TTC549 (cell line): ENCODE measurements around the gene RNF157.

Experiments used
- FAIRE-seq: peaks from 2 replicates; lab custom pipeline; 2012; peaks lifted over from hg19 to GRCh38; lab: Jason Lieb, UNC

The RNF157 gene

DNA sequence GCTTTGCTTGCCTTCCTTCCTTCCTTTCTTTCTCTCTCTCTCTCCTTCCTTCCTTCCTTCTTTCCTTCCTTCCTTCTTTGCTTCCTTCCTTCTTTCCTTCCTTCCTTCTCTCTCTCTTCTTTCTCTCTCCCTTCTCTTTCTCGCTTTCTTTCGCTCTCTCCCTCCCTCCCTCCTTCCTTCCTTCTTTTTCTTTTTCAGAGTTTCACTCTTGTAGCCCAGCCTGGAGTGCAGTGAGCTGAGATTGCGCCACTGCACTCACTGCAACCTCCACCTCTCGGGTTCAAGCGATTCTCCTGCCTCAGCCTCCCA lies 117.1 kb downstream of the RNF157 start:
- no peak for FAIRE-seq

DNA sequence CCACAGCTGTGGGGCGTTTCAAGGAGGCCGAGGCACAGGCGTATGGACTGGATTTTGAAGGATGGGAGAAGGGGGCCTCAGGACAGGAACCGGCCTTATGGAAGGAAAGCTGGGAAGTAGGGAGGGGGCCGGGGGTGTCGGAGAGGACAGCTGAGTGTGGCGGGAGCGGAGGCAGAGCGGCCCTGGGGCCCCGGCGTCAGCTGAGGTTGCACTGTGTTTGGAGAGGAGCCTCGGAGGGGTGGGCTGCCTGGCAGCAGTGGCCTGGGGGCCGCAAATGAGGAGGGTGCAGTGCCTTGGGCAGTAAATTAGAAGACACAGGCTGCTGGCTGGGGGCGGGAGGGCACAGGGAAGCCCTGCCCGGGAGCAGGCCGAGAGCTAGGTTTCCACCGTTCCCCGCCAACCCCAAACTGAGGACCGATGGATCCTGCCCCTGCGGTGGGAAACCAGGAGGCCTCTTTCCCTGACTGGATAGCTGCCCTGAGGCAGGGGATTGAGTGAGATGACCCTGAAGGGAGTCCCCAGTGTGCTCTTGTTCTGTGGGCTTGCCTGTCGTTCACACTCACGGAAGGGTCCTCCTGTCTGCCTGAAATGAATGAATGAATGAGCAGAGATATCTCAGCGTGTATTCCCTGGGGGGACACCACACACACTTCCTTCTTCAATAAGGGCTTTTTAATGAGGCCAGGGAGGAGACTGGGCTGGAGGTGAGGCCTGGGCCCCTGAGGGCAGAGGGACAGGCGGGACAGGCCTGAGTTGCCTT lies 117.7 kb downstream of the RNF157 start:
- no peak for FAIRE-seq

DNA sequence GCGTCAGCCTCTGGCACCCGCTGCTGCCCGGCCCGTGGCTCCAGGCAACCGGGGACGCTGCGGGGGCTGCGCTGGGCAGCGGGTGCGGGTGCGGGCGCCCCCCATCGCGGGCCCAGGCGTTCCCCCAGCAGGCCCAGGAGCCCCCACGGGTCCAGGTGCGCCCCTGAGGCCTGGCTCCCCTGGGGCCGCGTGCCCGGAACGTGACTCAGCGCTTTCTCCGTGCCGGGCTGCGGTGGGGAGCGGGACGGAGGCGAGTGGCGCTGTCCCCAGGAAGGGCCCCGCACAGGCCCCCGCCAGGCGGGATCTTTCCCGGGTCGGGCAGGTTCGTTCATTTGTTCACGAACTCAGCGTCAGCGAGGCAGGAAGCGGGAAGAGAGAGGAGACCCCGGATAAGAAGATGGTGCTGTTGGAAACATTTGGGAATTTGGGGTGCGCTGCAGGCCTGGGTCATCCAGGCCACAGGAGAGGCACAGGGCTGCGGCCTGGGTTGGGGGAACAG lies 118.3 kb downstream of the RNF157 start:
- no peak for FAIRE-seq

DNA sequence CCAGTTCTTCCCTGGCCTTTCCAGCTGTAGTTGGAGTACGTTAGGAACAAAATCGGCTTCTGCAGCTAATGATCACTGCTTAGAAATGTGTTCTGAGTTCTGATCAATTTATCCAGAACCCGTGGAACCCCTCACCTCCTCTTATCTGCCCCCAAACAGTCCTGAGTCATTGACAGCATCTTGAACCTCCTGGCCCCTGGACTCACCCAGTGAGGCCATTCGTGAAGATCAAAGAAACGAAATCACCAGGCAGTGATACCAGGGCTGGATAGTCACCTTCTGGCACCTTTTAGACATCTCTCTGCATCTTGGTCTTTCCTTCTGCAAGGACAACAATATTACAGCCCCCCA lies 119.7 kb downstream of the RNF157 start:
- FAIRE-seq: no peak

DNA sequence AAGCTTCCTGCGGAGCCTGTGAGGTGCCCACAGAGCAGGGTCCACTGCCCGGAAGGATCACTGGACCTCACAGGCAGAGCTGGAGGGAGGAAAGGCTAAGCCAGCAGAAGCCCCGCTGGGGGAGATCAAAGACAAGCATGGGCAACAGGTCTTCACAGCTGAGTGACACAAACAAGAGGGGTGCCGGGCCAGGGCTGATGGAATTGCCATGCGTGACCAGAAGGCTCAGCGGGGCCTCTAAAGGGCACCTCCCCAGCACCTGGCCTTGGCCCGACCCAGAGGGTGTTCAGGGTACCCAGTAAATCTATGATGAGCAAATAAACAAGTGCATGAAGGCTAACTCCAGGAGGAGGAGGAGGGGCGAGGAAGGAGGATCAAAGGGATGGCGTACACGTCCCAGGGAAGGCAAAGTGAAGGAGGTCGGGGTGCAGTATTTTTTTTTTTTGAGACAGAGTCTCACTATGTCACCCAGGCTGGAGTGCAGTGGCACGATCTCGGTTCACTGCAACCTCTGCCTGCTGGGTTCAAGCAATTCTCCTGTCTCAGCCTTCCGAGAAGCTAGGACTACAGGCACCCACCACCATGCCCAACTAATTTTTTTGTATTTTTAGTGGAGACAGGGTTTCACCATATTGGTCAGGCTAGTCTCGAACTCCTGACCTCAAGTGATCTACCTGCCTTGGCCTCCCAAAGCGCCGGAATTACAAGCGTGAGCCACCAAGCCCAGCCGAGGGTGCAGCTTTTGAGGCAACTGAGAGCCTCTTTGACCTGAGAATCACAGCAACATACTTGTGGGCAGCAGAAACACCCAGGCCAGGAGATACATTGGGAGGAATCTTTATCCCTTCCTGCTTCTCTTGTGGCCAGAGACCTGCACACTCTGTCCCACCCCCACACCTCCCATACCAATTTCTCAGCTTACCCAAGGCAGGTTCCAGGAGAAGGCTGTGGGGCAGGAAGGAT lies 120.6 kb downstream of the RNF157 start:
- FAIRE-seq: no peak

DNA sequence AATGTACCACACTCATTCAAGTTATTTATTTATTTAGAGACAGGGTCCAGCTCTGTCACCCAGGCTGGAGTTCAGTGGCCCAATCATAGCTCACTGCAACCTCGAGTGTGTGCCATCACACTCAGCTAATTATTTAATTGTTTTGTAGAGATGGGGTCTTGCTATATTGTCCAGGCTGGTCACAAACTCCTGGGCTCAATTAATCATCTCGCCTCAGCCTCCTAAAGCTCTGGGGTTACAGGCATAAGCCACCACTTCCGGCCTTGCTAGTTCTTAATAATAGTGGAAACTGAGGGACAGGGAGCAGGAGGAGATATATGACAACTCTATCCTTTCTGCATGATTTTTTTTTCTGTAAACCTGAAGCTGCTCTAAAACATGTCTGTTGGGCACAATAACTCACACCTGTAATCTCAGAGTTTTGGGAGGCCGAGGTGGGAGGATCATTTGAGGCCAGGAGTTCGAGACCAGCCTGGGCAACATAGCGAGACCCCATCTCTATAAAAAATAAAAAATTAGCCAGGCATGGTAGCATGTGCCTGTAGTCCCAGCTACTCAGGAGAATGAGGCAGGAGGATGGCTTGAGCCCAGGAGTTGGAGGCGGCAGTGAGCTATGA lies 125.0 kb downstream of the RNF157 start:
- FAIRE-seq: no peak

DNA sequence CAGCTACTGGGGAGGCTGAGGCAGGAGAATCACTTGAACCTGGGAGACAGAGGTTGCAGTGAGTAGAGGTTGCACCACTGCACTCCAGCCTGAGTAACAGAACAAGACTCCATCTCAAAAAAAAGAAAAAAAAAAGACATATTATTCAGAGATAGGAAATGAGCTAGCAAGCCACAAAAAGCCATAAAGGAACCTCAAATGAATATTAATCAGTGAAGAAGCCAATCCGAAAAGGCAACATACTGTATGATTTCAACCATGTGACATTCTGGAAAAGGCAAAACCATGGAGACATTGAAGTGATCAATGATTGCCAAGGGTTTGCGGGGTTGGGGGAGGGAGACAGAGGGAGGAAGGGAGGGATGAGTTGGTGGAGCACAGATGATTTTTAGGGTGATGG lies 128.3 kb downstream of the RNF157 start:
- FAIRE-seq: no peak

DNA sequence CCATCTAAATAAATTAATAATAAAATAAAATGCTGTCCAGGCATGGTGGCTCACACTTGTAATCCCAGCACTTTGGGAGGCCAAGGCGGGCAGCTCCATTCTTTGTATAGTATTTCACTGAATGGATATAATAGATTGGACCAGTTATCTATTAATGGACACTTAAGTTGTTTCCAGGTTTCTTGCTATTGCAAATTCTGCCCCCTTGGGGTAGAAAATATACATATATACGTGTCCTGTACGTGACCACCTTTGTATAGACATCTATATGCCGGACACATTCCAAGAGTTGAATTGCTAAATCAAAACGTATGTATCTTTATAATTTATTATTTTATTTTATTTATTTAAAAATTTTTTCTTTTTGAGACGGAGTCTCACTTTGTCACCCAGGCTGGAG lies 132.8 kb downstream of the RNF157 start:
- no peak for FAIRE-seq

DNA sequence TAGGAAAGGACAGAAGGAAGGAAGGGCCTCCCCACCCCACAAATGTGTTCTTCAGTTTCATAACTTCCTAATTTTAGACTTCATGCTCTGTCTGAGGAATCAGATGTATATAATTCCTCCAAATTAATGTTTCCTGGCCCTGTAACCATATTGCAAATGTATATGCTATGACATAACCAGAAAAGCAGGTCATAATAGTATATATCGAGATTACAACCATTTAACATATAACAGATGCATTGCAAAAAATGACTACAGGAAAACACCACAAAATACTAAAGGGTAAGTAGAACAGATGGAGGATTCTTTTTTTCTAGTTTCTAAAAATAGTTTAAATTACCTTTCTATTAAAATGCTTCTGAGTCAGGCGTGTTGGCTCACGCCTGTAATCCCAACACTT lies 133.6 kb downstream of the RNF157 start:
- FAIRE-seq: no peak

DNA sequence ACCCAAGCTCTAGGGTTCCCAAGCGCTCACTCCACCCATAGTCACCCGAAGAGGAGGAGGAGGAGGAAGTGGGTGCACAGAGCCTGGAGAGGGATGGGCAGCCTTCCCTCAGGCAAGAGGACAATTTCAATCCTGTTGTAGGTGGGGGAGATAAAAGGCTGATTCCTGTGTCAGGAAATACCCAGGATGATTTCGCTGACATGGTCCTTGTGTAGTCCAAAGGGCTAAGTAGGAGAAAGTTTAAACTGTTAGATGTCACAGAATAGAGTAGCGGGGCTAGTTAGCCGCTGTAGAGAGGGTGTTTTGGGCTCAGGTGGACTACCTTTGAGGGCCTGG lies 135.4 kb downstream of the RNF157 start:
- FAIRE-seq: no peak

DNA sequence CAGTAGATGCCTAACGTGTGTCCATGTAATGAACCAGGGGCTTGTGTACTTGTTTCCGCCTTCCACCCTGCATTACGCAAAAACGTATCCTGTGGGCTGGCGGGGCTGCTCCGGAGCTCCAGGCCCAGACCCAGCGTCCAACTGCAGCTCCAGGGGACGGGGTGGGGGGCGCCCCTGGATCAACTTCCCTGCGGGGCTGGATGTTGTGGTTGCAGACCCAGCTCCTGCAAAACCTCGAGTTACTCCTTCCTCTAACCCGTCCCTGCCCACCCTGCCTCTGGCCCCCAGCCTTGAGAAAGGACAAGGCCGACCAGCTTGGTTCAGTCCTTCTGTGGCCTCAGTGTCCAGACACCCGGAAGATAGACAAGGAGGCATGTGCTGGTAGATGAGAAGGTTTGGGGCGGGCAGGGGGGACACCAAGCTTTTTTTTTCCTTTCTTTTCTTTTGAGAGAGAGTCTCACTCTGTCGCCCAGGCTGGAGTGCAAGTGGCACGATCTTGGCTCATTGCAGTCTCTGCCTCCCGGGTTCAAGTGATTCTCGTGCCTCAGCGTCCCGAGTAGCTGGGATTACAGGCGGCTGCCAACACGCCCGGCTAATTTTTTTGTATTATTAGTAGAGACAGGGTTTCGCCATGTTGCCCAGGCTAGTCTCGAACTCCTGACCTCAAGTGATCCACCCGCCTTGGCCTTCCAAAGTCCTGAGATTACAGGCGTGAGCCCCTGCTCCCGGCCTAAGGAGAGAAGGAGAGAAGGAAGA lies 136.0 kb downstream of the RNF157 start:
- no peak for FAIRE-seq

DNA sequence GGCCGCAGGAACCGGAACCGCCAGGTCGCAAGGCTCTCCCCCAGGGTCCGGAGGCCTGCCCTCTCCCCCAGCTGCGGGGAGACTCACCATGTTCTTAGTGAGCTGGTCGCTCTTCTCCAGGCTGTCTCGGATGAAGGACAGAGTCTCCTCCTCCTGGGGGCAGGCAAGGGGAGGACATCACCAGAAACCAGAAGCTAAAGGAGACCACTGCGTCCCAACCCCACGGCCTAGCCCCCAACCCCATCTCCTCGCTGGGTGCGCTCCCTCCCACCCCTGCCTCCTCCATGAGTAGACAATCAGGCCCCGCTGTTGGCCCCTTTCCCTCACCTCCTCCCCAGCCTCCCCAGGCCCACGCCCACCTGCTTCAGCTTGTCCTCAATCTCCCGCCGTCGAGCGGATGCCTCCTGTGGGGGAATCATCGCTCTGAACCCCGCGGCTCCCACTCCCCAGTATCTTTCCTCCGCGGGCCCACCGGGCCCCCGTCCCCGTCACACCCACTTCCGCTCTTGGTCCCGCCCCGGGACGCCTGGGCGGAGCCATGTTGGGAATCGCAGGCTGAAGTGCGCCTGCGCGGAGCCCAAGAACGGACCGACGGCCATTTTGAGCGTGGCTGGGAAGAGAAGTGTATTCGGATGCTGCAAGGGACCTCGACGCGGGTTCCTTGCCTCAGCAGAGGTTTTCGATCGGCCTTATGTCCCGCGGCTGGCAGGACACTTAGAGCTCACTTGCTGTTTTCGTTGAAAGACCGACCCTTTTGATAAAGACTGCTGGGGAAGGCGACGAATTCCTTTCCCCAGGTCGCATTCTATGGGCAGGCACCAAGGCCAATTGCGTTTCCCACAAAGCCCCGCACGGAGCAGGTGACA lies 136.8 kb downstream of the RNF157 start, which contains the start of gene EXOC7:
Gene EXOC7 (minus strand): TSS at position 514 of the 866 bp plus-strand sequence. CDS start 95 bp downstream, at position 419.
- FAIRE-seq: no peak

DNA sequence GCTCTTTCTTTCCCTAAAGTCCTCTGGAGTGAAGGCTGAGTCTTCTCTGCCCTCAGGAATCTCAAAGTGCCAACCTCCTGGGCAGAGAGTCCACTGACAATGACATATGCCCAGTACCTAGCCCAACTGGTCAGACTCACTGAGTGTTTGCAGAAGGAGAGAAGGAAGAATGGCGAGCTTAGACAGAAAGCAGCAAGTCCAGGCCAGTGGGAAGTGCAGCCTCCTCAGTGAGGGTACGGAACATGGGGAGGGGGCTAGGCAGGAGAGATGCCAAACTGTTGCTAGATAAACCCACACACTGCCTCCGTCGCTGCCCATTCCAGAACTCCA lies 137.4 kb downstream of the RNF157 start:
- FAIRE-seq: no peak

DNA sequence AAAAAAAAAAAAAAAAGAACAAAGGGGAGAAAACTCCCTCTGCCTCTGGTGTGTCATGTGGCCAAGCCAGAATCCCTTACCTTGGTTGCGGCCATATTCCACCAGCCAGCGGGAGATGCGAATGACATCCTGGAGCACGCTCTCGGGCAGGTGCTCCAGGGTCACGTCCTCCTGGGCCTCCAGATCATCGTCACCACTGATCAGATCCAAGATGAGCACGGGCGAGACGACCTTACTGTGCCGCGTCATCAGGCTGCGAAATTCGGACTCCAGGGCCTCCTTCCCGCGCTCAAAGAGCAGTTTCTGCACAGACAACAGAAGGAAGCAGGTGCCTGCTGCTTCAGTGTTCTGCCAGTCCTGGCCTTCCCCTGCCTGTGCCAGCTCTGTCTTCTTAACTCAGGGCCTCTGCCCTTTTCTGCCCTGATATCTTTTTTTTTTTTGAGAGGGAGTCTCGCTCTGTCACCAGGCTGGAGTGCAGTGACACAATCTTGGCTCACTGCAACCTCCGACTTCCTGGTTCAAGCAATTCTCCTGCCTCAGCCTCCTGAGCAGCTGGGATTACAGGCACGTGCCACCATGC lies 142.5 kb downstream of the RNF157 start:
- no peak for FAIRE-seq

DNA sequence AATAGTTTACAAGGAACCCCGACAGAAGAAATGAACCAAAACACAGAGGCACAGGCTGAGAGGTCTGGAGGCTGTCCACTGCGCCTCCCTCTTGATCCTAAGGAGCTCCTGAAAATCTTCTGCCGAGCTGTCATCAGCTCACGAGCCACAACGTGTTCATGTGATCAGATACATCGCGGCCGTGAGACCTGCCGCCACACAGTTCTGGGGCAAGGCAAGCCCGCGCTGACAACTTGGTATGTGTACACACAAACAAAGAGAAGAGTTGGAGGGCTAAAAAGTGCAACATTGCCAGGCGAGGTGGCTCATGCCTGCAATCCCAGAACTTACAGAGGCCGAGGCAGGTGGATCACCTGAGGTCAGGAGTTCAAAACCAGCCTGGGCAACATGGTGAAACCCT lies 144.3 kb downstream of the RNF157 start:
- no peak for FAIRE-seq

DNA sequence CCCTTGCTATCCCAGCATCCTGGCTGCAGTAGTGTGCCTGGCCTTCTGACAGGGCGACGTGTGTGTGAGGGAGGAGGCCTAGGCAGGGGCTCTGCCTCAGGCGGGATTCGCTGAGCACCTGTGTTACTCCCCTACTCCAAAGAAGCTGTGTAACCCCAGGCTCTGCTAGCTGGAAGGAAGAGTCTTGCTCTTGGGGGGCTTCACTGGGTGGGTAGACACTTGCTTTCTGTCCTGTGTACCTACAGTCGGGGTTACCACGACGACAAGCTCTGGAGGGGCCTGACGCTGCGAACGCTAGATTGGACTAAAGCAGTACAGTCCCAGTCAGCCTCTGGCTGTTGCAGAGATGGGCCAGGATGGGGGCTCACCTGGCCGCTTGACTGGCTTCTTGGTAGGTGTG lies 146.2 kb downstream of the RNF157 start:
- FAIRE-seq: no peak

DNA sequence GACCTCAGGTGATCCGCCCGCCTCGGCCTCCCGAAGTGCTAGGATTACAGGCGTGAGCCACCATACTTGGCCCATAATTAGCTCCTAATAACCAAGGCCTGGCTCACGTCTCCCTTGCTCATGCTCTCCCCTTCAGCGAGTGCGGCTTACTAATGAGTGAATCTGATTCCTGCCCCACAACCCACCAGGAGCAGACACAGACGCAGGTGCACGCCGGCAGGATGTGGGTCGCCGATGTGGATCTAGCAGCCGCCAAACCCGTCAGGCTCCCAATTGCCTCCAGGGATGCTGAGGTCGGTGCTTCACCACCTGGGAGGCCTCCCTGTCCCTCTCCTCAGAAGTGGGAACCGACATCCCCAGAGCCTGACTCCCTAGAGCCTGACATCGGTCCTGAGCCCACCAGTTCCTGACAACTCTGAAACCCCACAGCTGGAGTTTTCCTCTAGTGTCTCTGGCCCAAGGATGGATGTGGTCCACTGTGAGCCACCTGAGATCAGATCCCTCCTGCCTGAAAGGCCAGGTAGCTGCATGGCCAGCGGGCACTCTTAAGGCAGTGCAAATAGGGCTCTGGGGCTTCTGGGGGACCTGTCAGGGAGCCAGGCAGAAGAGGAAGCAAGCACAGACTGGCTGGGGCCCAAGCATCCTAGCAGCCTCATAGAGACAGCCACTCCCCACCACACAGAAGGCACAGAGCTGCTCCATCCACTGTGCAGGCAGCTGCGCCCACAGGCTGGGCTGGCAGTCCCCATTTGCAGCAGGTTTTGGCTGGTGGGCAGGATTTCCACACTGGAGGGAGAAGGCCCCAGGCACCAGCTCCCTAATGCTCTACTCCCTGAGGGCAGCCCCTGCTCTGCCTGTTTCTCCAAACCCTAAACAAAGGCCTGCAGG lies 147.5 kb downstream of the RNF157 start:
- FAIRE-seq: no peak
